Measurements from ENCODE around the gene IL6ST. TPM values are rescaled to one million over a fixed set of nuclear protein-coding genes. Genes with fewer than 3 reads are reported as not detected.

Gene IL6ST
- total and polyA plus RNA-seq, 2 experiments from 2014 or later: 47.2 to 47.7 TPM

- Histone ChIP-seq H3K4me3 (no peak overlapping the region), H3K27ac (no peak overlapping the region), H3K27me3 (no peaks in the 10 kb centered on the region), H3K36me3 (no peaks in the 10 kb centered on the region), H3K9me3 (ENCODE audit: low read depth) (no peaks in the 10 kb centered on the region), H3K4me1 (ENCODE audit: low read depth) (no peaks in the 10 kb centered on the region)
- peak in 1 of 2 donors; percentile 77 for DNase-seq (ENCODE audit: low read depth in 1 of 2, low spot score in 1 of 2)
- TF ChIP-seq CTCF (IDR thresholded peaks at IDR 0.05; ENCODE audit: low read depth, low read length): no peak
Measured at GRCh38 chr5:55896663-55897062, 98.1 kb downstream of the IL6ST start.

- Histone ChIP-seq H3K27me3 (no peaks in the 10 kb centered on the region), H3K27ac (no peak overlapping the region), H3K4me3 (no peak overlapping the region), H3K4me1 (ENCODE audit: low read depth) (no peaks in the 10 kb centered on the region), H3K9me3 (ENCODE audit: low read depth) (no peaks in the 10 kb centered on the region), H3K36me3 (no peaks in the 10 kb centered on the region)
- no peak for TF ChIP-seq CTCF (IDR thresholded peaks at IDR 0.05; ENCODE audit: low read depth, low read length)
- DNase-seq (ENCODE audit: low read depth in 1 of 2, low spot score in 1 of 2): peak in 1 of 2 donors; percentile 10
Measured at GRCh38 chr5:55896238-55896637, 98.5 kb downstream of the IL6ST start.

- Histone ChIP-seq H3K27me3 (no peaks in the 10 kb centered on the region), H3K27ac (no peak overlapping the region), H3K9me3 (ENCODE audit: low read depth) (no peaks in the 10 kb centered on the region), H3K4me3 (no peak overlapping the region), H3K4me1 (ENCODE audit: low read depth) (no peaks in the 10 kb centered on the region), H3K36me3 (no peaks in the 10 kb centered on the region)
- DNase-seq (ENCODE audit: low read depth in 1 of 2, low spot score in 1 of 2): no peak
- TF ChIP-seq CTCF (IDR thresholded peaks at IDR 0.05; ENCODE audit: low read depth, low read length): no peak
Measured at GRCh38 chr5:55895346-55895745, 99.4 kb downstream of the IL6ST start.

GRCh38 chr5:55894135-55894534 lies 100.6 kb downstream of the IL6ST start:
- no peak for TF ChIP-seq CTCF (IDR thresholded peaks at IDR 0.05; ENCODE audit: low read depth, low read length)
- no peaks in the 10 kb centered on the region for H3K36me3 ChIP-seq
- H3K9me3 ChIP-seq (ENCODE audit: low read depth): no peaks in the 10 kb centered on the region
- no peak for DNase-seq (ENCODE audit: low read depth in 1 of 2, low spot score in 1 of 2)
- no peaks in the 10 kb centered on the region for H3K27me3 ChIP-seq
- no peak overlapping the region for H3K27ac ChIP-seq
- H3K4me1 ChIP-seq (ENCODE audit: low read depth): no peaks in the 10 kb centered on the region
- no peak overlapping the region for H3K4me3 ChIP-seq

- DNase-seq (ENCODE audit: low read depth in 1 of 2, low spot score in 1 of 2): no peak
- no peaks in the 10 kb centered on the region for H3K4me1 ChIP-seq (ENCODE audit: low read depth)
Measured at GRCh38 chr5:55892479-55892878, 102.3 kb downstream of the IL6ST start.

More at GRCh38 chr5:55892479-55892878, 102.3 kb downstream of the IL6ST start:
- no peaks in the 10 kb centered on the region for H3K36me3 ChIP-seq
- no peak overlapping the region for H3K4me3 ChIP-seq
- H3K9me3 ChIP-seq (ENCODE audit: low read depth): no peaks in the 10 kb centered on the region
- no peak for TF ChIP-seq CTCF (IDR thresholded peaks at IDR 0.05; ENCODE audit: low read depth, low read length)
- H3K27me3 ChIP-seq: no peaks in the 10 kb centered on the region
- H3K27ac ChIP-seq: no peak overlapping the region
